RWPE2 (cell line): ENCODE data around the gene TCEANC.
"Not testable (repeated sequence)": the region's sequence is repeated elsewhere in the genome, so short reads cannot be mapped to it uniquely, and the experiment has no call there.

ENCODE experiments used
- ATAC-seq: fragments of 200-7000 bp; cut with Tn5 transposase; 3 replicates; pipeline ENCODE4 v1.9.1; 2021; ENCODE audit warnings: low read depth
- DNase-seq: peaks from one replicate; pipeline ENCODE4 v3.0.0-alpha.2; 2020; ENCODE audit warnings: low spot score
- H3K27ac ChIP-seq: fragments of 450-650 bp; 2 replicates; pipeline ENCODE4 v1.5.1; 2017; ENCODE audit warnings: mild to moderate bottlenecking; ENCODE audit not compliant: poor library complexity, severe bottlenecking
- H3K27me3 ChIP-seq: fragments of 250-450 bp; sonication (Bioruptor Pico); 2 replicates; pipeline ENCODE4 v1.5.1; 2021; ENCODE audit warnings: mild to moderate bottlenecking, moderate library complexity; ENCODE audit not compliant: insufficient read depth, poor library complexity, severe bottlenecking
- H3K36me3 ChIP-seq: fragments of 250-450 bp; sonication (Bioruptor Pico); 2 replicates; pipeline ENCODE4 v1.5.1; 2020; ENCODE audit warnings: low read depth, mild to moderate bottlenecking, moderate library complexity
- H3K4me1 ChIP-seq: fragments of 250-450 bp; sonication (Bioruptor Pico); 2 replicates; pipeline ENCODE4 v1.5.1; 2021; ENCODE audit warnings: mild to moderate bottlenecking, moderate library complexity; ENCODE audit not compliant: insufficient read depth, poor library complexity, severe bottlenecking
- H3K4me3 ChIP-seq: fragments of 250-450 bp; sonication (Bioruptor Pico); 2 replicates; pipeline ENCODE4 v1.5.1; 2021; ENCODE audit warnings: mild to moderate bottlenecking, moderate library complexity; ENCODE audit not compliant: severe bottlenecking
- H3K9me3 ChIP-seq: fragments of 250-450 bp; sonication (Bioruptor Pico); 2 replicates; pipeline ENCODE4 v1.5.1; 2021; ENCODE audit warnings: mild to moderate bottlenecking, moderate library complexity; ENCODE audit not compliant: severe bottlenecking
- TF ChIP-seq, protein P1 (sequence below): fragments of 450-650 bp; IDR thresholded peaks from one replicate; pipeline ENCODE4 v1.5.1; 2017; ENCODE audit warnings: mild to moderate bottlenecking, moderate library complexity; ENCODE audit not compliant: poor library complexity, severe bottlenecking

Gene TCEANC

DNA sequence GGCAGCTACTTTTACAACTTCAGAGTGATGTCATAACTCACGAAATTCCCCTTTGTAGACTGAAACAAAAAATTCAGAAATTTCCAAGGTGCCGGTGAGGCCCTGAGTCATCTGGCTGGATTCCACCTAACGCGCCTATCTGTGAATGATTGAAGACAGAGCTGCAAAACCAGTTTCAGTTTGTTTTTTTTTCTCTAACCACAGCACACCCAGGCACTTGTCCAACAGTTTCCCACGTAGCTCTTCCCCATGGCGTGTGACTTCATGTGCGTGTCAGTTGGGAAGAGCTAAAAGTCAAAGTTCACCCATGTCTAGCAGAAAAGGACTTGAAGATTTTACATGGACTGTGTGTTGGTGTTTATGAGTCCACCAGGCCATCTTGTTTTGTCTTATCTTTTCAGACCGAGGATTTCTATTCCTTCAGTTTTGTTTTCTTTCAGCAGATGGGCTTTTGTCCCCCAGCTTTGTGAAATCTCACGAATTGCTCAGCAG is 16.4 kb downstream of the TCEANC start:
- H3K4me3 ChIP-seq, result no peak overlapping the region
- H3K27ac ChIP-seq, result peak overlapping the region; percentile 36
- DNase-seq (peak; percentile 77), ATAC-seq (peak; percentile 81)
- no peaks in the 10 kb centered on the region for H3K9me3 ChIP-seq
- H3K4me1 ChIP-seq, result peaks cover 9% of the 10 kb centered on the region
- no peaks in the 10 kb centered on the region for H3K27me3 ChIP-seq
- TF ChIP-seq, protein P1, sequence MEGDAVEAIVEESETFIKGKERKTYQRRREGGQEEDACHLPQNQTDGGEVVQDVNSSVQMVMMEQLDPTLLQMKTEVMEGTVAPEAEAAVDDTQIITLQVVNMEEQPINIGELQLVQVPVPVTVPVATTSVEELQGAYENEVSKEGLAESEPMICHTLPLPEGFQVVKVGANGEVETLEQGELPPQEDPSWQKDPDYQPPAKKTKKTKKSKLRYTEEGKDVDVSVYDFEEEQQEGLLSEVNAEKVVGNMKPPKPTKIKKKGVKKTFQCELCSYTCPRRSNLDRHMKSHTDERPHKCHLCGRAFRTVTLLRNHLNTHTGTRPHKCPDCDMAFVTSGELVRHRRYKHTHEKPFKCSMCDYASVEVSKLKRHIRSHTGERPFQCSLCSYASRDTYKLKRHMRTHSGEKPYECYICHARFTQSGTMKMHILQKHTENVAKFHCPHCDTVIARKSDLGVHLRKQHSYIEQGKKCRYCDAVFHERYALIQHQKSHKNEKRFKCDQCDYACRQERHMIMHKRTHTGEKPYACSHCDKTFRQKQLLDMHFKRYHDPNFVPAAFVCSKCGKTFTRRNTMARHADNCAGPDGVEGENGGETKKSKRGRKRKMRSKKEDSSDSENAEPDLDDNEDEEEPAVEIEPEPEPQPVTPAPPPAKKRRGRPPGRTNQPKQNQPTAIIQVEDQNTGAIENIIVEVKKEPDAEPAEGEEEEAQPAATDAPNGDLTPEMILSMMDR, result no peak
- H3K36me3 ChIP-seq, result no peaks in the 10 kb centered on the region

DNA sequence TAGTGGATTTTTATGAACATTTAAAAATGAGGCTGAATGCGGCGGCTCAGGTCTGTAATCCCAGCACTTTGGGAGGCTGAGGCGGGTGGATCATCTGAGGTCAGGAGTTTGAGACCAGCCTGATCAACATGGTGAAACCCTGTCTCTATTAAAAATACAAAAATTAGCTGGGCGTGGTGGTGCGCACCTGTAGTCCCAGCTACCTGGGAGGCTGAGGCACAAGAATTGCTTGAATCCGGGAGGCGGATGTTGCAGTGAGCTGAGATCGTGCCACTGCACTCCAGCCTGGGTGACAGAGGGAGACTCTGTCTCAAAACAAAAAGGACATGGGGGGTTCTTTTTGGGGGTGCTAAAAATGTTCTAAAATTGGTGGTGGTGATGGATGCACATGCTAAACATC is 16.8 kb downstream of the TCEANC start:
- not testable (repeated sequence) for H3K4me1 ChIP-seq, H3K9me3 ChIP-seq, H3K36me3 ChIP-seq, H3K27me3 ChIP-seq, H3K4me3 ChIP-seq, ATAC-seq, DNase-seq
- H3K27ac ChIP-seq, result peak overlapping the region; percentile 36

DNA sequence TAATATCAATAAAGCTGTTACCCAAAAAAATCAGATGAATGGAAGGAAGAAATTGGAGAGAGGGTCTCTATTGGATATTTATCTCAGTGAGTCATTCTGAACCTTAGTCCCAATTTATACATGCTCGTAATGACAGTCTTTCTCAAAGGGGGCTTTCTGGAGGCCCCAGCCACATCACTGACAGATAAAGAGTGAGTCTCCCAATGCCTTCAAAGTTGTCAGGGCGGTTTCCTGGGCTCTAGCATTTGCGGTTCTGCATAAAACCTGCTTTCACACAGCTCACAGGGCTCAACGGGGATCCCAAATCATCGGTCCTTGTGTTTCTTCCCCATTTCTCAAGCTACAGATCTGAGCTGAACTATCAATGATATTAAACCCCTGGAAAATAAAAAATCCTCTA is 17.3 kb downstream of the TCEANC start:
- no peak overlapping the region for H3K4me3 ChIP-seq
- no peak overlapping the region for H3K27ac ChIP-seq
- no peaks in the 10 kb centered on the region for H3K27me3 ChIP-seq
- H3K4me1 ChIP-seq, result peaks cover 9% of the 10 kb centered on the region
- TF ChIP-seq, protein P1, result no peak
- no peaks in the 10 kb centered on the region for H3K36me3 ChIP-seq
- no peak for DNase-seq
- no peaks in the 10 kb centered on the region for H3K9me3 ChIP-seq
- no peak for ATAC-seq

DNA sequence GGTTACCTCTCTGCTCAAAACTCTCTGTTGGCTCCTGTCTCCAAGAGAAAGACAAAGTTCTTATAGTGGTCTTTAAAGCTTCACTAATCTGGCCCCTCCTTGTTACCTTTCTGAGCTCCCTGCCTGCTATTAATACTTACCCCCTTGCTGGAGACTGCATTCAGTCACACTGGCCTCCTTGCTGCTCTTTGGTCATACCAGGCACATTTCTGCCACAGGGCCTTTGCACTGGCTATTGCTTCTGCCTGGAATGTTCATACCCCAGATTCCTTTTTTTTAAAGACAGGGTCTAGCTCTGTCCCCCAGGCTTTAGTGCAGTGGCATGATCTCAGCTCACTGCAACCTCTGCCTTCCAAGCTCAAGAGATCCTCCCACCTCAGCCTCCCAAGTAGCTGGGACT is 20.1 kb downstream of the TCEANC start:
- H3K36me3 ChIP-seq, result no peaks in the 10 kb centered on the region
- TF ChIP-seq, protein P1, result no peak
- peaks cover 9% of the 10 kb centered on the region for H3K4me1 ChIP-seq
- DNase-seq (no peak), ATAC-seq (no peak)
- H3K4me3 ChIP-seq, result no peak overlapping the region
- no peaks in the 10 kb centered on the region for H3K27me3 ChIP-seq
- no peak overlapping the region for H3K27ac ChIP-seq
- no peaks in the 10 kb centered on the region for H3K9me3 ChIP-seq

DNA sequence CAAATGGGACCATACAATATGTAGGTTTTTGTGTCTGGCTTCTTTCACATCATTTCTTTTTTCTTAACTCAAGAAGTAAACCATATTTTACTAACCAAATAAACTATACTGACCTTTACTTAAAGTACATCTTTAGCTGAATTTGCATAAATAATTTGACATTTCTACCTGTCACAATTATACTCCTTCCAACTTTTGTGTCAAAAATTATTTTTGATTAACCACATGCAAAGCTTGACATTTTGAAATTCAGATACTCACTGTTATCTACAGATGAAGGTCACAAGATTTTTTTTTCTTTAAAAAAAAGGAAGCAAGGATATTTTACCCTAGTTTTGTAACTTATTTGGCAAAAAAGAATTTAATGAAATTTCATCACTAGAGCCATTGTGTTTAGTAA is 23.9 kb downstream of the TCEANC start:
- Histone ChIP-seq H3K4me1 (no peaks in the 10 kb centered on the region), H3K4me3 (no peak overlapping the region), H3K27ac (no peak overlapping the region), H3K9me3 (no peaks in the 10 kb centered on the region), H3K27me3 (no peaks in the 10 kb centered on the region), H3K36me3 (no peaks in the 10 kb centered on the region)
- TF ChIP-seq, protein P1, result no peak
- DNase-seq (no peak), ATAC-seq (no peak)

DNA sequence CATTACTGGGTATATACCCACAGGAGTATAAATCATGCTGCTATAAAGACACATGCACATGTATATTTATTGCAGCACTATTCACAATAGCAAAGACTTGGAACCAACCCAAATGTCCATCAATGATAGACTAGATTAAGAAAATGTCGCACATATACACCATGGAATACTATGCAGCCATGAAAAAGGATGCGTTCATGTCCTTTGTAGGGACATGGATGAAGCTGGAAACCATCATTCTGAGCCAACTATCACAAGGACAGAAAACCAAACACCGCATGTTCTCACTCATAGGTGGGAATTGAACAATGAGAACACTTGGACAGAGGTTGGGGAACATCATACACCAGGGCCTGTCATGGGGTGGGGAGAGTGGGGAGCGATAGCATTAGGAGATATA is 26.8 kb downstream of the TCEANC start:
- not testable (repeated sequence) for H3K27me3 ChIP-seq, H3K27ac ChIP-seq, H3K9me3 ChIP-seq, DNase-seq, ATAC-seq, H3K4me1 ChIP-seq, H3K4me3 ChIP-seq, H3K36me3 ChIP-seq
